GM20000 (cell line): ENCODE measurements around the gene ZNF343.

Experiments
- DNase-seq: peaks from one replicate; pipeline ENCODE4 v3.0.0; 2012; ENCODE audit warnings: low spot score
- CTCF ChIP-seq: IDR thresholded peaks from 2 replicates; pipeline ENCODE4 v1.5.1; 2012; ENCODE audit warnings: mild to moderate bottlenecking, control low read depth; ENCODE audit errors: extremely low read depth, missing control alignments

ZNF343 gene

DNA sequence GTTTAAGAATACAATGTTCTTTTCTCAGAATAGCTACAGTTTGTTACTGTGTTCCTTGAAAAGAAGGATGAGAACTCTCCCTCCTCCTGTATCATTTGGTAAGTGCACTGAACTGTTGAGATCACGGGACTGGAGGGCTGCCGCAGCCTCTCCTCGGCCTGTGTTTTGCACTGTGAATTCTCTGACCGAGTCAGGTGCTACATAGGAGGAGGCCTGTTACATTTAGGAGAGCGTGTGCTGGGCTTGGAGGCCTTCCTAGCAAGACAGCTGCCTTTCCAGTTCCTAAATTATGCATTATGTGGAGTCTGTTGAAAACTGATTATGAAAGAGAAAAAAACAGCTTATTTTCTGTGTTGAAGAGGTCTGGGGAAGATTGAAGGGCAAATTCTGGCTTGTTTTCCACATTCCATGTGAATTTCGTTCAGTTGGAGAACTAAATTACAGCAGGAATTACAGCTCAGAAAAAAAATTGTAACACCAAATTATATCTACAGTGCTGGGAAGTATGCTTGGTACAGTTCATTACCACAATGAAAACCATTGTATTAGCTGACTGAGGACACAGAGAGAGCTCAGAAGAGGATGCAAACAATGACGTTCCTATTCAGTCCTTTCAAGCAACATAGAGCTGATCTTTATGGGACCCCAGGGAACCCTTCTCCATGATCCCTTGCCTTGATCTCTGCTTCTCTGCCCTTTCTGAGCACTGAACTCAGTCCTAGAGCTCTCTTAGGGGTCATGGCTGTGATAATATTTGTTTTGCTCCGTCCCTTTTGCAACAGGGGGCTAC lies 30.4 kb upstream of the ZNF343 start:
- TF ChIP-seq CTCF, result no peak
- DNase-seq, result no peak

GRCh38 chr20:2538356-2538755 lies 29.6 kb upstream of the ZNF343 start:
- TF ChIP-seq CTCF, result no peak
- no peak for DNase-seq

DNA sequence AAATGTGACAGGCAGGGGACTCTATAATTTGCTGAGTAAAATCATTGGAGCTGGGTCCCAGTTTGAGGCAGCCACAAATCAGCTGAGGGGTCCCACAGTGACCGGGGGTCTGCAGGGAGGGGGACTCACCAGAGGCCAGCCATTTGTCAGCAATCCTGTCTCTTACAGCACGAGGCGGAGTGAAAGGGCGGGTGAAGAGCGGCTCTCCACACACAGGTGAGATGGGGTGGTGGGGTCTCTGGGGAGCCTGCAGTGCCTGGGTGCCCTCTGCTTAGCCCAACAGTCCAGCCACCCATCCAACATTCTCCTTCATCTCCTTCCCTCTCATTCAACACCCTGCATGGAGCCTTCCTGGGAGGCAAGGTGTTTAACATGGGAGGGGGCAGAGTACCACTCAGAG lies 28.4 kb upstream of the ZNF343 start:
- TF ChIP-seq CTCF, result no peak

DNA sequence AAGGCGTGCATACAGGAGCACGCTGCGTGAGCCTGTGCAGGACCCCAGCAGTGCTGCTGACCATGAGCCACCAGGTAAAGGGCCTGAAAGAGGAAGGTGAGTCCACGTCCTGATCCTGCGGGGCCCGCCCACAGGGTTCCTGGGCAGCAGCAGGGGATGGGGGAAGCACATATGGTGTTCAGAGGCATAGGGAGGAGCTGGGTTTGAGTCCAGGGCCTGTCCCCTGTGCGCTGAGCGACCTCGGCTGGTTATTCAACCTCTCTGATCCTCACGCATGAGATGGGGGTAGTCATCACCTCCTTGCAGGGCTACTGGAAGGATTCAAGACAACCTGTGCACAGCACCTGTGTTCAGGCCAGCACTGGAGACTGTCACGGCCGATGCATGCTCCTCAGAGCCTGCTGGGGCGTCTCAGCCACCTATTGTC lies 27.9 kb upstream of the ZNF343 start, which contains the start of gene TMC2:
Gene TMC2, plus strand, starts transcription at position 14 of the 427 bp plus-strand sequence. Its CDS starts 49 bp downstream, at position 63.
- no peak for DNase-seq
- TF ChIP-seq CTCF, result no peak

More for the DNA sequence above, 28.4 kb upstream of the ZNF343 start:
- no peak for DNase-seq

GRCh38 chr20:2535711-2536559 lies 27.2 kb upstream of the ZNF343 start:
- no peak for TF ChIP-seq CTCF

DNA sequence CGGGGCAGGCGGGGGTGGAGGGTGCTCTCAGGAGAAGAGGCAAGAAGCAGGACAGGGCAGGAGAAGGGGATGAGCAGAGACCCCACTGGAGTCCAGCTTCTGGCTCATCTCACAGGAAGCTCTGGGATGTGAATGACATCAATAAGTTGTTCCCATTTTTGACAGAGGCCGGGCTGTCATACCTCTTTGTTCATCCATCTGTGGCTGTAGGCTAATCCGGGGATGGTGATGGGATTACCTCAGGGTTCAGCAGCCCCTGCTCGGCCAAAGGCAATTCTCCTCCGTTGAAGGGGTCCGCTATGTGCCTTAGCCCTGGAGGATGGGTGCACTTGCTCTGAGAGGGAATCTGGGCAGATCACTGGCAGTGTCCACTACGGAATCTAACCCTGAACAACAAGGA lies 24.4 kb upstream of the ZNF343 start:
- TF ChIP-seq CTCF, result no peak
- DNase-seq, result no peak

More at GRCh38 chr20:2535711-2536559, 27.2 kb upstream of the ZNF343 start:
- DNase-seq, result no peak

- no peak for DNase-seq
- TF ChIP-seq CTCF, result no peak
These were observed 20.1 kb upstream of the ZNF343 start for GRCh38 chr20:2528671-2529271.
